ENCODE data around the gene FAM131C.

DNA sequence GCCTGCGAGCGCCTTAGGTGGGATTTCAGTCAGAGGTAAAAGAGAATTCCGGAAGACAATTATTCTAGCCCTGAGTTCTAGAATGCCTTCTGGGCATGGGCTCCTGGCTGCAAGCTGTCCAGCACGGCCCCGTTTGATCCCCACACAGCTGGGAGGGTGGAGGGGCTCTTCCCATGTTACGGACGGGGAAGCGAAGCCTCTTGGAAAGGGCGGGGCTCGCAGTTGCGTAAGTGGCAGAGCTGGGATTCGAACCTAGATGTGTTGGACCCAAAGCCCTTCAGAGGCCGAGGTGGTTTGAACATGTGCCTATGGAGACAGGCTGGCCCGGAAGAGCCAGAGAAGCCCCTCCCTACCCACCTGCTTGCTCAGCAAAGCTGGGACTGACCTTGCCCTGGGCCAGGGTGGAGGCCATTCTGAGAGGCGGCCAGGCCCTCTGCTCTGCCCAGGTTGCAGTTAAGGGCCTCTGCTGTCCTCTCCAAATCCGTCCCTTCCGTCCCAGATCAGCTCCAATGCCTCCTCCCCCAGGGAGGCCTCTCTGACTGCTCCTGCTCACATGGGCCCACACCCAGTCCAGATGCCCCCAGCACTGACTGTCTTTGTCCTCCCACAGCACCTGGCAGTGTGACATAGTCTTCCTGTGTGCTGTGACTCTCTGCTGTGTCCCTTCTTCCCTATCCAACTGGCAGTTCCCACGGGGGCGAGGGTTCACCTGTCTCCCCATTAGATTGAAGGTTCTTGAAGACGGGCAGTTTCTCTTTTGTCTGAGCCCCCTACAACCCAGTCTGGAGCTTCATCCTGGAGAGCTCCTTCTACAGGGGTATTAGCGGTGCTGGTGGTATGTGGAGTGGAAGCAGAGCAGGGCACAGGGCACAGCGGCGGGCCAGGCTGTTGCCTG, 54.5 kb downstream of the FAM131C start:
- TF ChIP-seq, protein P1, sequence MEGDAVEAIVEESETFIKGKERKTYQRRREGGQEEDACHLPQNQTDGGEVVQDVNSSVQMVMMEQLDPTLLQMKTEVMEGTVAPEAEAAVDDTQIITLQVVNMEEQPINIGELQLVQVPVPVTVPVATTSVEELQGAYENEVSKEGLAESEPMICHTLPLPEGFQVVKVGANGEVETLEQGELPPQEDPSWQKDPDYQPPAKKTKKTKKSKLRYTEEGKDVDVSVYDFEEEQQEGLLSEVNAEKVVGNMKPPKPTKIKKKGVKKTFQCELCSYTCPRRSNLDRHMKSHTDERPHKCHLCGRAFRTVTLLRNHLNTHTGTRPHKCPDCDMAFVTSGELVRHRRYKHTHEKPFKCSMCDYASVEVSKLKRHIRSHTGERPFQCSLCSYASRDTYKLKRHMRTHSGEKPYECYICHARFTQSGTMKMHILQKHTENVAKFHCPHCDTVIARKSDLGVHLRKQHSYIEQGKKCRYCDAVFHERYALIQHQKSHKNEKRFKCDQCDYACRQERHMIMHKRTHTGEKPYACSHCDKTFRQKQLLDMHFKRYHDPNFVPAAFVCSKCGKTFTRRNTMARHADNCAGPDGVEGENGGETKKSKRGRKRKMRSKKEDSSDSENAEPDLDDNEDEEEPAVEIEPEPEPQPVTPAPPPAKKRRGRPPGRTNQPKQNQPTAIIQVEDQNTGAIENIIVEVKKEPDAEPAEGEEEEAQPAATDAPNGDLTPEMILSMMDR (IDR thresholded peaks at IDR 0.05) = no peak
- TF ChIP-seq POLR2A (IDR thresholded peaks at IDR 0.05) = no peak
- TF ChIP-seq POLR2AphosphoS5 (IDR thresholded peaks at IDR 0.05) = no peak

Data from prostate gland (tissue), 2 donors.